MG63 (cell line): ENCODE data around the gene MYLIP. TPM values are rescaled to one million over a fixed set of nuclear protein-coding genes. Genes with fewer than 3 reads are reported as not detected.
"Not testable (repeated sequence)": the region's sequence is repeated elsewhere in the genome, so short reads cannot be mapped to it uniquely, and the experiment has no call there.

Experiments
- DNase-seq: peaks from one replicate; pipeline ENCODE4 v3.0.0-alpha.2; 2020
- H3K27me3 ChIP-seq: fragments of 250-450 bp; sonication (Bioruptor Pico); 2 replicates; pipeline ENCODE4 v1.5.1; 2020; ENCODE audit warnings: mild to moderate bottlenecking, moderate library complexity
- H3K36me3 ChIP-seq: fragments of 250-450 bp; sonication (Bioruptor Pico); 2 replicates; pipeline ENCODE4 v1.5.1; 2020; ENCODE audit warnings: mild to moderate bottlenecking, moderate library complexity
- H3K4me3 ChIP-seq: fragments of 250-450 bp; sonication (Bioruptor Pico); 2 replicates; pipeline ENCODE4 v1.5.1; 2020; ENCODE audit warnings: mild to moderate bottlenecking, moderate library complexity
- H3K9me3 ChIP-seq: fragments of 250-450 bp; sonication (Bioruptor Pico); 2 replicates; pipeline ENCODE4 v1.5.1; 2020; ENCODE audit warnings: mild to moderate bottlenecking, moderate library complexity
- total RNA-seq: library from RNA; depleted of rRNA; stranded (reverse); fragments of >200 nt; shearing (Covaris generic); gene quantifications from 2 replicates; pipeline ENCODE4 v1.2.3, GENCODE V29; 2014; ENCODE audit warnings: low replicate concordance

MYLIP gene
- total RNA-seq, 1 experiment from 2014 or later: 14.3 TPM

- Histone ChIP-seq H3K36me3 (0 out of 2 replicates have a peak, but pooled peaks cover 3% of the 10 kb centered on the region), H3K4me3 (no peak overlapping the region), H3K27me3 (no peaks in the 10 kb centered on the region), H3K9me3 (no peaks in the 10 kb centered on the region)
- DNase-seq: peak; percentile 60
Observed at GRCh38 chr6:16154904-16155303, 26.0 kb downstream of the MYLIP start.

DNA sequence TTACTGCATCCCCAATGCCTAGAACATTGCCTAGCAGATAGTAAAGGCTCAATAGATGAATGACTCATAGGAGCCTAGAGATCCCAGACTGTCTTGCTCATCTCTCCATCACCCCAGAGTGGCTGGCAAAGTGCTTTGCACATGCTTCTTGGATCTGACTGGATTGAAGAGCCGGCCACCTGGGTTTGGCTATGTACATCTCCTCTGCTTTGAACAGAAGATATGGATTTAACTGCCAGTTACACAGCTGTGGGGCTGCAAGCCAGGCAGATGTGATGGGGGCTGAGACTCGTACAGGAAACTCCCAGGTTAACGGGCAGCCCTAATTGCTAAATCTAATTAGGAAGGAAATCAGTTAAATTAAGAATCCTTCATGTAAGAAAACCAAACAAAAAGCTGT is 28.6 kb downstream of the MYLIP start:
- no peaks in the 10 kb centered on the region for H3K9me3 ChIP-seq
- no peak for DNase-seq
- no peak overlapping the region for H3K4me3 ChIP-seq
- H3K27me3 ChIP-seq: no peaks in the 10 kb centered on the region
- 0 out of 2 replicates have a peak, but pooled peaks cover 3% of the 10 kb centered on the region for H3K36me3 ChIP-seq

GRCh38 chr6:16157909-16158308 is 29.0 kb downstream of the MYLIP start:
- Histone ChIP-seq H3K27me3 (no peaks in the 10 kb centered on the region), H3K36me3 (0 out of 2 replicates have a peak, but pooled peaks cover 3% of the 10 kb centered on the region), H3K9me3 (no peaks in the 10 kb centered on the region), H3K4me3 (no peak overlapping the region)
- DNase-seq: no peak

DNA sequence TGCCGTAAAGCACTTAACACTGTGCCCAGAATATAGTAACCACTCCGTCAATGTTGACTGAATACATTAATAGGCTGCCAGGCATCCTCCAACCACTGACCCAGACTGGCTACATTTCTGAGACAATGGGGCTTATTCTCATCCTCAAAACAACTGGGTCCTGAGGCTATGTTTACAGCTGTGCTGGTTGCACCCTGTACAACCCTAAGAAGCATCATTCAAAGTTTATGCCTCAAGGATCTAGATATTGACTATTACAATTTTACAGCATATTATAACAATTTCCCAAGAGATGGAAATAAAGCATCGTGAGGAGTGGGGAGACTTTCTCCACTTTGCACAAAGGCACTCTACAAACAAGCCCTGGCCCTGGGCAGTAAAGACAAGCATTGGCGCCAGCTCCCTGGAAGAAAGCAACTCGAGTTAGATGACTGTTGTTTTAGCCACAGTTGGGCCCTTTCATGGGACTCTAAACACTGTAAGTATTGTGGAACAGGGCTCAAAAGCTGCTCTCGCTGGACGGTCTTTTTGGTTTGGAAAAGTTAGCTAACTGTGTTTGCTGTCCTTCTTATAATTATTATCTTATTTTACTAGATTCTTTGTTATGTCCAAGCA is 30.2 kb downstream of the MYLIP start:
- no peak for DNase-seq
- 0 out of 2 replicates have a peak, but pooled peaks cover 3% of the 10 kb centered on the region for H3K36me3 ChIP-seq
- no peaks in the 10 kb centered on the region for H3K9me3 ChIP-seq
- H3K27me3 ChIP-seq: no peaks in the 10 kb centered on the region
- no peak overlapping the region for H3K4me3 ChIP-seq

DNA sequence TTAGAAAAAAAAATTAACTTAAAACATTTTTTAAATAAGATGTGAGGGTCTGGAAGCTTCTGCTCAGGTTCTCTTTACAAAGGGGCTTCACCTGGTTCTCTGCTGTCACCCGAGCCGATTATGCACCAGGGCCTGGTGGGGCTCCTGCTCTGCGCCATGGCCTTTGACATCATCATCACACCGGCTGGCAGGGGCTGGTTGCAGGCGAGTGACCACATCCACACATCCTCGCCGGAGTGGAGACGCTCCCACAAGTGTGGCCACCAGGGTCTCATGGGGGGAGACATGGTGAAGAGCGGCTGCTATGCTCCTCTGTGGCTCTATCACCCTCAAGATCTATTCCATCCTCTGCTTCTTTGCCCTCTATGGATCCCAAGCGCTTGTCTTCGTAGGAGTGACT is 31.9 kb downstream of the MYLIP start:
- Histone ChIP-seq H3K36me3 (no peaks in the 10 kb centered on the region), H3K9me3 (no peaks in the 10 kb centered on the region), H3K4me3 (no peak overlapping the region), H3K27me3 (no peaks in the 10 kb centered on the region)
- no peak for DNase-seq

- no peak for DNase-seq
- H3K36me3 ChIP-seq: no peaks in the 10 kb centered on the region
- no peaks in the 10 kb centered on the region for H3K27me3 ChIP-seq
- H3K9me3 ChIP-seq: no peaks in the 10 kb centered on the region
- H3K4me3 ChIP-seq: no peak overlapping the region
Observed at GRCh38 chr6:16162003-16162402, 33.1 kb downstream of the MYLIP start.

GRCh38 chr6:16163066-16163465 is 34.2 kb downstream of the MYLIP start:
- Histone ChIP-seq H3K4me3 (no peak overlapping the region), H3K9me3 (no peaks in the 10 kb centered on the region), H3K36me3 (no peaks in the 10 kb centered on the region), H3K27me3 (no peaks in the 10 kb centered on the region)
- DNase-seq: no peak

DNA sequence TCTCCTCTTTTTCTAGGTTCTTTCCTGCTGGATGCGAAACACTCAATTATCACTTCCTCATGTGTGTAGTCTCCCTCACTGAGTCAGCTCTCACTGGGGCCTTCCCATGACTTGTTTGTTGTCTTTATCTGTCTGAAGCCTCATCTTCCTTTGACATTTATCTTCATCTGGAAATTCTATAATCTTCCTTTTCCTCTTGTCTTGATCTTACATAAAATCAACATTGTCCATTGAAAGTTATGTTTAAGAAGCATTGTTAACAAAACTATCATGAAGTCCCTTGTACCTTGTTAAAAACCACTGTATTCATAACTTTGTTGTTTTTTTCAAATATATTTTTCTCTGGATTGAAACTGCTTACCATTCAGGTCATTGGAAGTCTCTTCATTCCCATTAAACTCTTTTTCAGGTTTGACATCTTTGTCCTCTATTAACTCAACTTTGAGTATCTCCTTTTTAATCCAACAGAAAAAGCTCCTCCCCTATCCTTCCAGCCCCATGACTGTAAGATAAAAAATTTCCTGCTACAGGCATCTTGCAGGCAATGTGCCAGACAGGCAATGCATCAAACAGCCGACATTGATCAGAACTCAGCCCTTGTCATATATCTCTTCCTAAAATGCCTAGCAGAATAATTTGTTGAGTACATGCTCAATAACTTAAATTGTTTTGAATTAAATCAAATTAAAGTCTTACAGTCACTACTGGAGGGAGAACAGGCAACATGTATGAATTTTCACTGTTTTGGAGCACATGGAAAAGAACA is 34.8 kb downstream of the MYLIP start:
- no peak for DNase-seq
- no peaks in the 10 kb centered on the region for H3K27me3 ChIP-seq
- H3K36me3 ChIP-seq: no peaks in the 10 kb centered on the region
- H3K4me3 ChIP-seq: no peak overlapping the region
- no peaks in the 10 kb centered on the region for H3K9me3 ChIP-seq

DNA sequence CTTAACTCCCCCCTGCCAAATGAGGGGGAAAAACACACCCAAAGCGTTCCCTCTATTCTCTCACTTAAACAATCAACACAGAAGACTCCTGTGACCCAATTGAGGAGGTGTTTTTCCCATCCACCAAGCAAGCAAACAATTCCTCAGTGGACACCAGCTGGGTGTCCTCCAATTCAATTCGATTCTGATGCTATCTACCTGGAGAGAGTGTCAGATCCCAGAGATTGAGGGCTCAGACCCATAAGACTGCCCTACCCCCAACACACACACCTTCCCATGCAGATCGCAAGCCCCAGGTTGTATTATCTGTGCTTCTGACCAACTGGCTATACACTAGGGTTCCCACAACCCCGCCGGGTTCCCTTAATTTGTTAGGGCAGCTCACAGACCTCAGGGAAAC is 36.8 kb downstream of the MYLIP start:
- Histone ChIP-seq H3K4me3 (no peak overlapping the region), H3K36me3 (no peaks in the 10 kb centered on the region), H3K9me3 (no peaks in the 10 kb centered on the region), H3K27me3 (no peaks in the 10 kb centered on the region)
- DNase-seq: no peak

- Histone ChIP-seq H3K9me3 (no peaks in the 10 kb centered on the region), H3K36me3 (no peaks in the 10 kb centered on the region), H3K27me3 (no peaks in the 10 kb centered on the region), H3K4me3 (no peak overlapping the region)
- no peak for DNase-seq
Observed at GRCh38 chr6:16166871-16167608, 38.2 kb downstream of the MYLIP start.

DNA sequence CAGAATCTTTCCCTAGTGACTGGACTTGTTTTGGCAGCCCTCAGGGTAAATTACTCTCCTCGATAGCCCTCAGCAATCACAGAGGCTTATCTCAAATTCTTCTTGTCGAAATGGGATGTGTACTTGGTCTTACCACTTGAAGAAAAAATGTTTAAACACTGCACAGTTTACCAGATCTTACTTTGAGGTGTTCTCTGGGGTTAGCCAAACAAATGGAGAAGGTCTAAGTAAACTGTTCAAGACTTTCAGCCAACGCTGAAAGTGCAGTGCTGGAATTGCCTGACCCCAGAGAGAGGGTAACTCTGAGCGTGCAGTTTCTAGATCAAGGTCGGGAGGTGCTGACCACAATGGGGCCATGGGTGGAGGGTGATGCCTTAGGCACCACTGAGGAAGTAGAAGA is 39.2 kb downstream of the MYLIP start:
- no peak overlapping the region for H3K4me3 ChIP-seq
- no peaks in the 10 kb centered on the region for H3K36me3 ChIP-seq
- H3K27me3 ChIP-seq: no peaks in the 10 kb centered on the region
- no peak for DNase-seq
- no peaks in the 10 kb centered on the region for H3K9me3 ChIP-seq

- Histone ChIP-seq H3K9me3 (no peaks in the 10 kb centered on the region), H3K27me3 (no peaks in the 10 kb centered on the region), H3K4me3 (no peak overlapping the region), H3K36me3 (no peaks in the 10 kb centered on the region)
- DNase-seq: no peak
Observed at GRCh38 chr6:16168858-16169257, 40.0 kb downstream of the MYLIP start.

- no peak overlapping the region for H3K4me3 ChIP-seq
- DNase-seq: no peak
- H3K9me3 ChIP-seq: no peaks in the 10 kb centered on the region
- no peaks in the 10 kb centered on the region for H3K27me3 ChIP-seq
- H3K36me3 ChIP-seq: no peaks in the 10 kb centered on the region
Observed at GRCh38 chr6:16171400-16171799, 42.5 kb downstream of the MYLIP start.

DNA sequence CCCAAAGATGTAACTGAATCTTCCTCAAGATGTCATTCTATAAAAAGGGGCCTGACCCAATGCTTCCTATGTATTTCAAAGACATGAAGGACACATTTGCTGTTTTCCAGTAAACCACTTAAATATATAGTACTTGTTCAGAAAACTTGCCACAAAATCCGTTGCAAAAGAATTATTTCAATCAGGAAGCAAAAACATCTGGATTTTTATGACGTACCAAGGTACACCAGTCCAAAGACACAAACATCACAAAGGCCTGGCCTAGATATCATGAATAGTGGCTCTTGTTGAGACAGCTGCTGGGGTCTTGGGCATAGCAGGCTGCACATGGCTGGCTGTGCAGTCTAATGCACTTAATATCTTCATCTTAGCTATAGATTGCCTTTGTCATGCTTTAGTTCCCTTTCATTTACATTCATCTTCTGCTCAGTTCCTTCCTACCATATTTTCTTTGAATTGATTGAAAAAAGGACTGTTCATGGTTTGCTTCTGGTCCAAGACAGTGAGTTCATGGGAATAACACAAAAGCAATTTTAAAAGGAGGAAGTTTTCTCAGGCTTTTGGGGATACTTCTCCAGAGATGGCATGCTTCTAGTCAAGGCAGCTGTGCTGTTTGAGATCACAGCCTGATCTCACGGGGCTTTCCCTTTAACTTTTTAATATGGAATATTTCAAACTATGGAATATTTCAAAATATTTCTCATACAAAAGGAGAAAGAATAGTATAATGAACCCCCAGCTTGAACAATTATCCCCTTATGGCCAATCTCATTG is 44.5 kb downstream of the MYLIP start:
- DNase-seq: no peak
- H3K9me3 ChIP-seq: no peaks in the 10 kb centered on the region
- H3K4me3 ChIP-seq: no peak overlapping the region
- H3K36me3 ChIP-seq: no peaks in the 10 kb centered on the region
- no peaks in the 10 kb centered on the region for H3K27me3 ChIP-seq

GRCh38 chr6:16174416-16175078 is 45.7 kb downstream of the MYLIP start:
- DNase-seq: no peak
- H3K4me3 ChIP-seq: no peak overlapping the region
- no peaks in the 10 kb centered on the region for H3K9me3 ChIP-seq
- H3K36me3 ChIP-seq: no peaks in the 10 kb centered on the region
- no peaks in the 10 kb centered on the region for H3K27me3 ChIP-seq

- not testable (repeated sequence) for H3K4me3 ChIP-seq, H3K9me3 ChIP-seq, DNase-seq, H3K27me3 ChIP-seq, H3K36me3 ChIP-seq
Observed at GRCh38 chr6:16176600-16176999, 47.7 kb downstream of the MYLIP start.
